Osteoblast (primary cell): ENCODE measurements around the gene AQP7. TPM values are rescaled to one million over a fixed set of nuclear protein-coding genes. Genes with fewer than 3 reads are reported as not detected.

Source experiments
- DNase-seq: peaks from one replicate; pipeline ENCODE4 v3.0.0; 2011; ENCODE audit warnings: low spot score, mixed read lengths; ENCODE audit not compliant: insufficient read length; ENCODE audit errors: missing footprints
- H2AFZ ChIP-seq: 2 replicates; pipeline ENCODE4 v1.6.0; 2011; ENCODE audit warnings: mild to moderate bottlenecking, low read length
- H3K27ac ChIP-seq: 2 replicates; pipeline ENCODE4 v1.5.1; 2011; ENCODE audit warnings: mild to moderate bottlenecking, low read depth, low read length, moderate library complexity
- H3K27me3 ChIP-seq: 2 replicates; pipeline ENCODE4 v1.6.0; 2012; ENCODE audit warnings: mild to moderate bottlenecking, control low read depth, inconsistent platforms, low read length, moderate library complexity; ENCODE audit not compliant: insufficient read depth
- H3K36me3 ChIP-seq: 2 replicates; pipeline ENCODE4 v1.5.1; 2011; ENCODE audit warnings: mild to moderate bottlenecking, low read length, control low read depth, moderate library complexity; ENCODE audit not compliant: insufficient read depth
- H3K4me1 ChIP-seq: 2 replicates; pipeline ENCODE4 v1.5.1; 2011; ENCODE audit warnings: mild to moderate bottlenecking, low read length, control low read depth, moderate library complexity; ENCODE audit not compliant: insufficient read depth
- H3K4me2 ChIP-seq: 2 replicates; pipeline ENCODE4 v1.6.0; 2011; ENCODE audit warnings: mild to moderate bottlenecking, low read length; ENCODE audit not compliant: insufficient read depth
- H3K4me3 ChIP-seq: fragments of 200-600 bp; sonication (generic); 3 replicates; pipeline ENCODE4 v1.5.1; 2012; ENCODE audit warnings: mild to moderate bottlenecking, low read length, inconsistent platforms; ENCODE audit not compliant: insufficient read depth
- H3K79me2 ChIP-seq: 2 replicates; pipeline ENCODE4 v1.6.0; 2012; ENCODE audit warnings: mild to moderate bottlenecking, low read length, control low read depth, inconsistent platforms; ENCODE audit not compliant: insufficient read depth
- H3K9me3 ChIP-seq: 2 replicates; pipeline ENCODE4 v1.5.1; 2011; ENCODE audit warnings: low read depth, low read length, control low read depth
- H4K20me1 ChIP-seq: 2 replicates; pipeline ENCODE4 v1.6.0; 2012; ENCODE audit warnings: mild to moderate bottlenecking, low read length, control low read depth; ENCODE audit not compliant: insufficient read depth
- CTCF ChIP-seq: IDR thresholded peaks from 2 replicates; pipeline ENCODE4 v1.5.1; 2011; ENCODE audit warnings: mild to moderate bottlenecking, low read depth, low read length, moderate library complexity; ENCODE audit errors: extremely low read depth
- total RNA-seq: library from RNA; depleted of rRNA; stranded (reverse); fragments of >200 nt; gene quantifications from 2 replicates; pipeline ENCODE4 v1.2.3, GENCODE V29; 2012

Gene AQP7
- total RNA-seq, 1 donor: not detected

DNA sequence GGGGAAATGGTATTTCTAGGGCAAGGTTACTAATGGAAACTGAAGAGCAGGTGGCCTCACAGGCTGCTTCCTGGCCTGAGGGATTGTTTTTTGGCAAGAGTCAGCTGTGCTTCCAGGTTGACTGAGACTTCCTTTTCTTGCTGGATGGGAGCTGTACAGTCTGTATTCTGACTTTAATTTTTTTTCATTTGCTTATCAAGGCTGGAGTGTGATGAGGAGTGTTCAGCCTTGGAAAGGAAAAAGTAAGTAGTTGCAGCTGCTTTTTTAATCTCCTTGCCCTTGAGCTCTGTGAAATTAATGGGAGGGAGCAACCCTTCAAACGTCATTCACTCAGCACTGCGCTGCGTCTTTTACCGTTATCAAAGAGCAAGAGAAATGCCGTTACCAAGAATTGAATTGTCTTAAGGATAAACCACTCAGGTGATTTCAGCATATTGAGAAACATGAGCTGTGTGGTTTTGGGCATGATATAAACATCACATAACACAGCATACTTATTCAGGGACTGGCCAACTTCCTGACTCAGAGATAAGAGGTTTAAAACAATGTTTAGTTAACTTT lies 47.6 kb downstream of the AQP7 start:
- Histone ChIP-seq H3K79me2 (no peaks in the 10 kb centered on the region), H3K27ac (no peak overlapping the region), H3K4me2 (no peak overlapping the region), H3K9me3 (no peaks in the 10 kb centered on the region), H3K36me3 (peaks cover 28% of the 10 kb centered on the region), H3K27me3 (no peaks in the 10 kb centered on the region), H4K20me1 (no peaks in the 10 kb centered on the region), H3K4me3 (no peak overlapping the region), H3K4me1 (no peaks in the 10 kb centered on the region), H2AFZ (no peak overlapping the region)
- TF ChIP-seq CTCF: no peak
- DNase-seq: no peak

- Histone ChIP-seq H2AFZ (no peak overlapping the region), H3K27ac (peak overlapping the region; percentile 16), H4K20me1 (no peaks in the 10 kb centered on the region), H3K36me3 (peaks cover 53% of the 10 kb centered on the region), H3K27me3 (no peaks in the 10 kb centered on the region), H3K4me1 (no peaks in the 10 kb centered on the region), H3K79me2 (no peaks in the 10 kb centered on the region), H3K4me2 (no peak overlapping the region), H3K9me3 (no peaks in the 10 kb centered on the region), H3K4me3 (no peak overlapping the region)
- TF ChIP-seq CTCF: no peak
- DNase-seq: no peak
Observed at GRCh38 chr9:33351547-33351946, 50.8 kb downstream of the AQP7 start.

DNA sequence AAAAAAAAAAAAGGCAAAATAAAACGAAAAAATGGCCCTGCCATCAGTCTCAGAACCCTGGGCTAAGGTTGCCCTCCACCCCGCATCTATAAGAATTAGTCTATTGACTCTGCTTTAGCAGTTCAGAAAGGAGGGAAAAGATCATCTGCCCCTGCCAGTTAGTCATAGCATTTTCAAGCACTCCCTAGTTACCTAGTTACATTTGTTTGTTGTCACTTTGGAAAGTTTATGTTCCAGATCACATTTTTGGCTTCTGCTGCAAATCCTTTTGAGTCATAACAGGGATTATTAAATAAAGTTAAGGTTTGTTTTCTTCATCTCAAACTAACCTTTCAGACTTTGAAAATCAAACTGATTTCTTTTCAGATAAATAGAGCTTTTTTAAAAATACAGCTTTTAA lies 52.1 kb downstream of the AQP7 start:
- H4K20me1 ChIP-seq: no peaks in the 10 kb centered on the region
- TF ChIP-seq CTCF: no peak
- peaks cover 59% of the 10 kb centered on the region for H3K36me3 ChIP-seq
- H3K9me3 ChIP-seq: no peaks in the 10 kb centered on the region
- no peak overlapping the region for H3K4me2 ChIP-seq
- H3K27me3 ChIP-seq: no peaks in the 10 kb centered on the region
- no peaks in the 10 kb centered on the region for H3K4me1 ChIP-seq
- no peak overlapping the region for H3K4me3 ChIP-seq
- H2AFZ ChIP-seq: no peak overlapping the region
- H3K79me2 ChIP-seq: no peaks in the 10 kb centered on the region
- peak; percentile 86 for DNase-seq
- H3K27ac ChIP-seq: peak overlapping the region; percentile 82

DNA sequence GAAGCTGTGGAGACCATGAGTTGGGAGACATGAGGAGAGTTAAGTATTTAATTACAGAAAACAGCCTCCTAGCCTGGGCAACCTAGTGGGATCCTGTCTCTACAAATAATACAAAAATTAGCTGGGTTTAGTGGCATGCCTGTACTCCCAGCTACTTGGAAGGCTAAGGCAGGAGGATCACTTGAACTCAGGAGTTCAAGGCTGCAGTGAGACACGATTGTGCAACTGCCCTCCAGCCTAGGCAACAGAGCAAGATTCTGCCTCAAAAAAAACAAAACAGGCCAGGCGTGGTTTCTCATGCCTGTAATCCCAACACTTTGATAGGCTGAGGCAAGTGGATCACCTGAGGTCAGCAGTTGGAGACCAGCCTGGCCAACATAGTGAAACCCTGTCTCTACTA lies 52.6 kb downstream of the AQP7 start:
- Histone ChIP-seq H4K20me1 (no peaks in the 10 kb centered on the region), H2AFZ (no peak overlapping the region), H3K27me3 (no peaks in the 10 kb centered on the region), H3K4me1 (no peaks in the 10 kb centered on the region), H3K4me3 (no peak overlapping the region), H3K27ac (peak overlapping the region; percentile 82), H3K36me3 (peaks cover 62% of the 10 kb centered on the region), H3K4me2 (no peak overlapping the region), H3K9me3 (no peaks in the 10 kb centered on the region), H3K79me2 (no peaks in the 10 kb centered on the region)
- no peak for TF ChIP-seq CTCF
- no peak for DNase-seq
